Endothelial cell of umbilical vein (primary cell): ENCODE data around the gene MORC1. TPM values are rescaled to one million over a fixed set of nuclear protein-coding genes. Genes with fewer than 3 reads are reported as not detected.
A peak's percentile ranks its signal among the peaks of the same experiment; 100 is the strongest.

ENCODE experiments used
- BruUV-seq: library from RNA; stranded (reverse); fragments of 400-500 nt; replicated peaks from 2 replicates; lab custom pipeline; 2021; lab: Mats Ljungman, UMichigan
- CTCF ChIA-PET: fragments of 300-600, 350-600 bp; sonication (Branson Sonifier 250); formaldehyde crosslinking; loops from one replicate; lab custom pipeline; 2021; ENCODE audit warnings: antibody characterized with exemption, inconsistent platforms; lab: Charles Lee
- POLR2A ChIA-PET: fragments of 300-600, 350-600 bp; sonication (Branson Sonifier 250); formaldehyde crosslinking; loops from one replicate; lab custom pipeline; 2021; ENCODE audit warnings: antibody characterized with exemption, inconsistent platforms; lab: Charles Lee
- DNase-seq: peaks from one replicate; pipeline ENCODE4 v3.0.0-alpha.2; 2011; ENCODE audit warnings: low read depth, low spot score
- FAIRE-seq: peaks from 2 replicates; lab custom pipeline; 2011; peaks lifted over from hg19 to GRCh38; lab: Jason Lieb, UNC
- H2AFZ ChIP-seq: 2 replicates; pipeline ENCODE4 v1.6.0; 2012; ENCODE audit warnings: low read depth, low read length, control low read depth, inconsistent platforms
- H3K27ac ChIP-seq: 2 replicates; pipeline ENCODE4 v1.5.1; 2011; ENCODE audit warnings: low read depth, mild to moderate bottlenecking, control low read depth, low read length, moderate library complexity; ENCODE audit not compliant: insufficient read depth
- H3K27me3 ChIP-seq, 2 experiments: 2 replicates each; pipeline versions ENCODE4 v1.6.0 to v1.6.1; 2011; ENCODE audit warnings: low read length in 2 of 2, mixed read lengths in 1 of 2; ENCODE audit not compliant: control insufficient read depth in 2 of 2, insufficient read depth in 2 of 2
- H3K36me3 ChIP-seq, 2 experiments: 2 replicates in 1 of 2; 3 replicates in 1 of 2; pipeline ENCODE4 v1.5.1; 2011; ENCODE audit warnings: low read length in 2 of 2, mild to moderate bottlenecking in 1 of 2, moderate library complexity in 1 of 2; ENCODE audit not compliant: control insufficient read depth in 2 of 2, insufficient read depth in 2 of 2; ENCODE audit errors: extremely low read depth in 1 of 2
- H3K4me1 ChIP-seq: 3 replicates; pipeline ENCODE4 v1.5.1; 2011; ENCODE audit warnings: mild to moderate bottlenecking, low read length; ENCODE audit not compliant: control insufficient read depth, insufficient read depth; ENCODE audit errors: extremely low read depth
- H3K4me2 ChIP-seq: 2 replicates; pipeline ENCODE4 v1.6.1; 2011; ENCODE audit warnings: low read length, control low read depth, mixed read lengths; ENCODE audit not compliant: insufficient read depth
- H3K4me3 ChIP-seq, 3 experiments: fragments of 200-600 bp in 1 of 3; sonication (generic), shearing (Covaris generic) in 1 of 3; replicated peaks in 1 of 3; 2 replicates each; pipeline ENCODE4 v1.5.1; 2011 to 2016; ENCODE audit warnings: control low read depth in 3 of 3, low read length in 3 of 3, mild to moderate bottlenecking in 2 of 3, inconsistent platforms in 1 of 3, low read depth in 1 of 3, moderate library complexity in 1 of 3; ENCODE audit not compliant: insufficient read depth in 1 of 3
- H3K79me2 ChIP-seq: 2 replicates; pipeline ENCODE4 v1.6.0; 2012; ENCODE audit warnings: low read length, inconsistent platforms; ENCODE audit not compliant: control insufficient read depth, insufficient read depth
- H3K9ac ChIP-seq: replicated peaks from 2 replicates; pipeline ENCODE3; 2011; ENCODE audit warnings: low read length, control low read depth; ENCODE audit not compliant: insufficient read depth; ENCODE audit errors: extremely low read depth
- H3K9me1 ChIP-seq: replicated peaks from 3 replicates; pipeline ENCODE4 v1.6.0; 2011; ENCODE audit warnings: mild to moderate bottlenecking, low read length; ENCODE audit not compliant: control insufficient read depth, insufficient read depth; ENCODE audit errors: extremely low read depth
- H3K9me3 ChIP-seq: replicated peaks from 2 replicates; pipeline ENCODE4 v1.5.1; 2012; ENCODE audit warnings: low read length, inconsistent platforms; ENCODE audit not compliant: control insufficient read depth, insufficient read depth
- H4K20me1 ChIP-seq: replicated peaks from 2 replicates; pipeline ENCODE3; 2011; ENCODE audit warnings: mild to moderate bottlenecking, low read length; ENCODE audit not compliant: control insufficient read depth, insufficient read depth; ENCODE audit errors: extremely low read depth
- FOS ChIP-seq: IDR thresholded peaks from 2 replicates; pipeline ENCODE4 v1.6.1; 2011; ENCODE audit warnings: mild to moderate bottlenecking, low read length, moderate library complexity, borderline replicate concordance; ENCODE audit not compliant: insufficient read depth
- GATA2 ChIP-seq: IDR thresholded peaks from 2 replicates; pipeline ENCODE4 v1.7.0; 2011; ENCODE audit warnings: low read depth, mild to moderate bottlenecking, moderate library complexity, mixed read lengths, low read length; ENCODE audit not compliant: insufficient read length, insufficient read depth
- MYC ChIP-seq: IDR thresholded peaks from one replicate; pipeline ENCODE4 v1.6.1; 2011; ENCODE audit warnings: mild to moderate bottlenecking, low read depth, low read length
- dilution Hi-C: fragments of 300-500 bp; cut with MboI; formaldehyde crosslinking; loops from one replicate; pipeline ENCODE4 v1.15.0; 2019; ENCODE audit warnings: low sequenced_read_pairs; ENCODE audit not compliant: extremely low pct_ligation_motif_present
- intact Hi-C: fragments of 100-400 bp; cut with micrococcal nuclease; formaldehyde crosslinking; loops from one replicate; pipeline ENCODE4 v1.10.0; 2022
- polyA plus RNA-seq, 4 experiments: library from polyadenylated mRNA; depleted of rRNA in 3 of 4; stranded (reverse) in 3 of 4; unstranded in 1 of 4; fragments of >200 nt; gene quantifications; 2 replicates each; pipeline versions ENCODE4 v1.2.1 to v1.2.3, GENCODE V29; 2011 to 2012; ENCODE audit warnings: missing spikeins in 1 of 4
- total RNA-seq: library from RNA; stranded (reverse); gene quantifications from 2 replicates; pipeline ENCODE4 v1.2.3, GENCODE V29; 2021
- TF ChIP-seq, protein P1 (sequence below), 2 donors: IDR thresholded peaks; 1 replicate in 1 of 2; 2 replicates in 1 of 2; pipeline ENCODE4 v1.5.1; 2011; ENCODE audit warnings: low read length in 2 of 2, mild to moderate bottlenecking in 2 of 2, moderate library complexity in 2 of 2, control low read depth in 1 of 2, inconsistent platforms in 1 of 2, low read depth in 1 of 2; ENCODE audit not compliant: insufficient read depth in 1 of 2; ENCODE audit errors: extremely low read depth in 1 of 2

The MORC1 gene
- total and polyA plus RNA-seq, 2 donors (not counting 3 experiments of a cell fraction or from before 2014, with no cell fraction given), result not detected

DNA sequence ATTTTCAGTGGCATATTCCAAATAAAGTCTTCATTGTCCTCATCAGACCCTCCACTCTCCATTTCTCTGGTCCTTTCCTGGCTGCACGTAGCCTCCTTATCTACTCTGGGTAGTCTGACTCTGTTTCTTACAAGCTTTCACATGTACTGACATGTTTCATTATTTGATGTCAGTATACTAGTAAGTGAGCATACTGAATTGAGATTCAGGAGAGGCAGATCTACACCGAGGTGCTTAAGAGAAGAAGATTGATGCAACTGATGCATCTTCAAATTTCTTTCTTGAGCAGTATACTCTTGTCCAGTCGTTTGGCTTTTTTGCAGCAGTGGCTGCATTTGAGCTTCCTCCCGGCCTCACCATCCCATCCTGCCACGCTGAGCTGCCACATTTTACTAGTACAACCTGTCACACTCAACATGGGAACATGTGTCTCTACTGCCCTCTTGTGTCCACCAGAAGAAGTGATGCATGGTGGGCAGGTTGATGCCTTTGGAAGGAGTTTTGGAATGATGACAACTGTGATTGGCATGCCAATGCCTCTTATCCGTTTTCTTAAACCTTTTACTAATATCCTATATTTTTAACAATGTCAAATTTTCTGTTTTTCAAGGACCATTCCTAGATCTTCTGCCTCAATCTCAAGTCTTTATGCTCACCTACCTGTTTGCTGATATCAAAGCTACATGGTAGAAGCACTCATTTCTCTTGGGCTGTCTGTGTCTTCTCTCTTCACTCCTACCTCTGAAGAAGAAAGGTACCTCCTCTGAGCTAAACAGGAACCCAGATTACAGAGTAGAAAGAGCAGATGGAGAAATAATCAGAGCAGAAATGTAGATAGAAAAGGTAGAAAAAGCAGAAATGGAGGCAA lies 202.9 kb downstream of the MORC1 start:
- H3K4me1 ChIP-seq, result no peaks in the 10 kb centered on the region
- no peaks in the 10 kb centered on the region for H4K20me1 ChIP-seq
- H3K79me2 ChIP-seq, result no peaks in the 10 kb centered on the region
- DNase-seq (peak; percentile 69), FAIRE-seq (peak; percentile 79)
- TF ChIP-seq GATA2 (no peak), MYC (no peak), FOS (no peak)
- TF ChIP-seq, protein P1, sequence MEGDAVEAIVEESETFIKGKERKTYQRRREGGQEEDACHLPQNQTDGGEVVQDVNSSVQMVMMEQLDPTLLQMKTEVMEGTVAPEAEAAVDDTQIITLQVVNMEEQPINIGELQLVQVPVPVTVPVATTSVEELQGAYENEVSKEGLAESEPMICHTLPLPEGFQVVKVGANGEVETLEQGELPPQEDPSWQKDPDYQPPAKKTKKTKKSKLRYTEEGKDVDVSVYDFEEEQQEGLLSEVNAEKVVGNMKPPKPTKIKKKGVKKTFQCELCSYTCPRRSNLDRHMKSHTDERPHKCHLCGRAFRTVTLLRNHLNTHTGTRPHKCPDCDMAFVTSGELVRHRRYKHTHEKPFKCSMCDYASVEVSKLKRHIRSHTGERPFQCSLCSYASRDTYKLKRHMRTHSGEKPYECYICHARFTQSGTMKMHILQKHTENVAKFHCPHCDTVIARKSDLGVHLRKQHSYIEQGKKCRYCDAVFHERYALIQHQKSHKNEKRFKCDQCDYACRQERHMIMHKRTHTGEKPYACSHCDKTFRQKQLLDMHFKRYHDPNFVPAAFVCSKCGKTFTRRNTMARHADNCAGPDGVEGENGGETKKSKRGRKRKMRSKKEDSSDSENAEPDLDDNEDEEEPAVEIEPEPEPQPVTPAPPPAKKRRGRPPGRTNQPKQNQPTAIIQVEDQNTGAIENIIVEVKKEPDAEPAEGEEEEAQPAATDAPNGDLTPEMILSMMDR (IDR thresholded peaks at IDR 0.05; ENCODE audit: extremely low read depth in 1 of 2, insufficient read depth in 1 of 2, low read depth in 1 of 2, low read length in 2 of 2), result peak; percentile 78 to 84
- H3K27ac ChIP-seq, result no peak overlapping the region
- no peak overlapping the region for H3K9ac ChIP-seq
- ChIA-PET CTCF (interaction anchor here (0.6 to 8.7 kb wide), 27 partner anchors 8 to 1679 kb away, joined by 3 to 151 read pairs (median 4); partner anchors contain the start of genes CIP2A and DZIP3), POLR2A (no interaction called here)
- no peak overlapping the region for H3K4me3 ChIP-seq
- dilution Hi-C loops, result no loop called here
- intact Hi-C loops, result loop anchor here (1.0 kb wide), 2 partner anchors 253 to 426 kb away; no protein-coding TSS in a partner anchor
- H3K9me3 ChIP-seq, result no peaks in the 10 kb centered on the region
- no TSS peak for BruUV-seq
- H3K27me3 ChIP-seq, result no peaks in the 10 kb centered on the region
- H3K9me1 ChIP-seq, result peaks cover 2% of the 10 kb centered on the region
- H2AFZ ChIP-seq, result no peak overlapping the region
- no peaks in the 10 kb centered on the region for H3K36me3 ChIP-seq
- H3K4me2 ChIP-seq, result no peak overlapping the region
